Measurements from ENCODE around the gene NECAP2. TPM values are rescaled to one million over a fixed set of nuclear protein-coding genes. Genes with fewer than 3 reads are reported as not detected.

NECAP2 gene
- total RNA-seq: 10 to 100 TPM; 63.5 to 71.6 (median 64.8) TPM

GRCh38 chr1:16440470-16441281, at the start of gene NECAP2:
TSS of gene NECAP2 (plus strand) at chr1:16440724. CDS start at chr1:16440762, 38 bp downstream.
- DNase-seq (peak; percentile 94), ATAC-seq (peak; percentile 95)
- H3K4me1 Mint-ChIP-seq (ENCODE audit: low read depth): peaks cover 38% of the 10 kb centered on the region
- no peaks in the 10 kb centered on the region for H3K27me3 Mint-ChIP-seq (ENCODE audit: low read depth)
- H3K36me3 Mint-ChIP-seq (ENCODE audit: insufficient read depth): peaks cover 12% of the 10 kb centered on the region
- H3K9me3 Mint-ChIP-seq: no peaks in the 10 kb centered on the region
- H3K4me3 Mint-ChIP-seq: peak within 1 kb of the TSS; percentile 93

- peaks cover 52% of the 10 kb centered on the region for H3K4me1 Mint-ChIP-seq (ENCODE audit: low read depth)
- H3K9me3 Mint-ChIP-seq: no peaks in the 10 kb centered on the region
- peaks cover 35% of the 10 kb centered on the region for H3K36me3 Mint-ChIP-seq (ENCODE audit: insufficient read depth)
- DNase-seq: no peak
- no peaks in the 10 kb centered on the region for H3K27me3 Mint-ChIP-seq (ENCODE audit: low read depth)
- no peak overlapping the region for H3K4me3 Mint-ChIP-seq
- no peak for ATAC-seq
Measured at GRCh38 chr1:16391411-16391810, 49.1 kb upstream of the NECAP2 start.

GRCh38 chr1:16392740-16393569, 47.6 kb upstream of the NECAP2 start:
- no peak for DNase-seq
- H3K36me3 Mint-ChIP-seq (ENCODE audit: insufficient read depth): peaks cover 36% of the 10 kb centered on the region
- H3K27me3 Mint-ChIP-seq (ENCODE audit: low read depth): no peaks in the 10 kb centered on the region
- no peak overlapping the region for H3K4me3 Mint-ChIP-seq
- no peaks in the 10 kb centered on the region for H3K9me3 Mint-ChIP-seq
- H3K4me1 Mint-ChIP-seq (ENCODE audit: low read depth): peaks cover 38% of the 10 kb centered on the region
- ATAC-seq: no peak

- ATAC-seq: no peak
- DNase-seq: no peak
- H3K9me3 Mint-ChIP-seq: no peaks in the 10 kb centered on the region
- peaks cover 36% of the 10 kb centered on the region for H3K4me1 Mint-ChIP-seq (ENCODE audit: low read depth)
- H3K36me3 Mint-ChIP-seq (ENCODE audit: insufficient read depth): peaks cover 38% of the 10 kb centered on the region
- H3K4me3 Mint-ChIP-seq: no peak overlapping the region
- no peaks in the 10 kb centered on the region for H3K27me3 Mint-ChIP-seq (ENCODE audit: low read depth)
Measured at GRCh38 chr1:16393570-16394521, 46.7 kb upstream of the NECAP2 start.

- no peak for DNase-seq
- H3K4me3 Mint-ChIP-seq: no peak overlapping the region
- ATAC-seq: no peak
- peaks cover 32% of the 10 kb centered on the region for H3K4me1 Mint-ChIP-seq (ENCODE audit: low read depth)
- H3K36me3 Mint-ChIP-seq (ENCODE audit: insufficient read depth): peaks cover 42% of the 10 kb centered on the region
- H3K27me3 Mint-ChIP-seq (ENCODE audit: low read depth): no peaks in the 10 kb centered on the region
- H3K9me3 Mint-ChIP-seq: no peaks in the 10 kb centered on the region
Measured at GRCh38 chr1:16394977-16395376, 45.5 kb upstream of the NECAP2 start.

GRCh38 chr1:16396591-16396990, 43.9 kb upstream of the NECAP2 start:
- no peak for ATAC-seq
- no peaks in the 10 kb centered on the region for H3K9me3 Mint-ChIP-seq
- H3K4me3 Mint-ChIP-seq: no peak overlapping the region

GRCh38 chr1:16397120-16397519, 43.4 kb upstream of the NECAP2 start:
- H3K4me1 Mint-ChIP-seq (ENCODE audit: low read depth): peaks cover 12% of the 10 kb centered on the region
- H3K9me3 Mint-ChIP-seq: no peaks in the 10 kb centered on the region
- ATAC-seq (no peak), DNase-seq (no peak)
- H3K36me3 Mint-ChIP-seq (ENCODE audit: insufficient read depth): peaks cover 38% of the 10 kb centered on the region
- H3K4me3 Mint-ChIP-seq: no peak overlapping the region
- H3K27me3 Mint-ChIP-seq (ENCODE audit: low read depth): no peaks in the 10 kb centered on the region

More at GRCh38 chr1:16396591-16396990, 43.9 kb upstream of the NECAP2 start:
- H3K27me3 Mint-ChIP-seq (ENCODE audit: low read depth): no peaks in the 10 kb centered on the region
- no peak for DNase-seq
- H3K4me1 Mint-ChIP-seq (ENCODE audit: low read depth): peaks cover 16% of the 10 kb centered on the region
- H3K36me3 Mint-ChIP-seq (ENCODE audit: insufficient read depth): peaks cover 38% of the 10 kb centered on the region

- Mint-ChIP-seq H3K4me3 (no peak overlapping the region), H3K27me3 (ENCODE audit: low read depth) (no peaks in the 10 kb centered on the region), H3K4me1 (ENCODE audit: low read depth) (peaks cover 3% of the 10 kb centered on the region), H3K36me3 (ENCODE audit: insufficient read depth) (peaks cover 26% of the 10 kb centered on the region), H3K9me3 (no peaks in the 10 kb centered on the region)
- ATAC-seq (no peak), DNase-seq (no peak)
Measured at GRCh38 chr1:16398371-16398953, 42.1 kb upstream of the NECAP2 start.

- no peak for DNase-seq
- no peak overlapping the region for H3K4me3 Mint-ChIP-seq
- H3K36me3 Mint-ChIP-seq (ENCODE audit: insufficient read depth): peaks cover 7% of the 10 kb centered on the region
- no peaks in the 10 kb centered on the region for H3K9me3 Mint-ChIP-seq
- no peak for ATAC-seq
- no peaks in the 10 kb centered on the region for H3K27me3 Mint-ChIP-seq (ENCODE audit: low read depth)
- H3K4me1 Mint-ChIP-seq (ENCODE audit: low read depth): peaks cover 2% of the 10 kb centered on the region
Measured at GRCh38 chr1:16402742-16403141, 37.8 kb upstream of the NECAP2 start.

- no peak for DNase-seq
- no peaks in the 10 kb centered on the region for H3K9me3 Mint-ChIP-seq
- H3K4me3 Mint-ChIP-seq: no peak overlapping the region
- ATAC-seq: no peak
- no peaks in the 10 kb centered on the region for H3K27me3 Mint-ChIP-seq (ENCODE audit: low read depth)
- no peaks in the 10 kb centered on the region for H3K36me3 Mint-ChIP-seq (ENCODE audit: insufficient read depth)
- no peaks in the 10 kb centered on the region for H3K4me1 Mint-ChIP-seq (ENCODE audit: low read depth)
Measured at GRCh38 chr1:16405441-16405840, 35.1 kb upstream of the NECAP2 start.

GRCh38 chr1:16406868-16407267, 33.7 kb upstream of the NECAP2 start:
- no peak for ATAC-seq
- no peak overlapping the region for H3K4me3 Mint-ChIP-seq
- H3K9me3 Mint-ChIP-seq: no peaks in the 10 kb centered on the region
- H3K36me3 Mint-ChIP-seq (ENCODE audit: insufficient read depth): no peaks in the 10 kb centered on the region
- H3K4me1 Mint-ChIP-seq (ENCODE audit: low read depth): no peaks in the 10 kb centered on the region
- DNase-seq: no peak
- H3K27me3 Mint-ChIP-seq (ENCODE audit: low read depth): no peaks in the 10 kb centered on the region

- no peak for ATAC-seq
- no peaks in the 10 kb centered on the region for H3K27me3 Mint-ChIP-seq (ENCODE audit: low read depth)
- no peak for DNase-seq
Measured at GRCh38 chr1:16409536-16410152, 30.9 kb upstream of the NECAP2 start.

GRCh38 chr1:16410803-16411202, 29.7 kb upstream of the NECAP2 start:
- DNase-seq (no peak), ATAC-seq (no peak)
- H3K9me3 Mint-ChIP-seq: no peaks in the 10 kb centered on the region
- H3K4me1 Mint-ChIP-seq (ENCODE audit: low read depth): no peaks in the 10 kb centered on the region
- H3K36me3 Mint-ChIP-seq (ENCODE audit: insufficient read depth): no peaks in the 10 kb centered on the region
- H3K27me3 Mint-ChIP-seq (ENCODE audit: low read depth): no peaks in the 10 kb centered on the region
- no peak overlapping the region for H3K4me3 Mint-ChIP-seq

More at GRCh38 chr1:16409536-16410152, 30.9 kb upstream of the NECAP2 start:
- Mint-ChIP-seq H3K4me3 (no peak overlapping the region), H3K9me3 (no peaks in the 10 kb centered on the region), H3K36me3 (ENCODE audit: insufficient read depth) (no peaks in the 10 kb centered on the region), H3K4me1 (ENCODE audit: low read depth) (no peaks in the 10 kb centered on the region)

Measured in activated T-cell treated with anti-CD3 and anti-CD28 coated beads, Interleukin-2, amount 50 U/mL, for 4 hours (primary cell).